ENCODE data around the gene C10orf62.

The C10orf62 gene

GRCh38 chr10:97578171-97578844 lies 11.2 kb upstream of the C10orf62 start:
- TF ChIP-seq ZFX (IDR thresholded peaks at IDR 0.05) (no peak), CTCF (conservative IDR thresholded peaks at IDR 0.05) (no peak)
- no peak overlapping the region for H3K27ac ChIP-seq

DNA sequence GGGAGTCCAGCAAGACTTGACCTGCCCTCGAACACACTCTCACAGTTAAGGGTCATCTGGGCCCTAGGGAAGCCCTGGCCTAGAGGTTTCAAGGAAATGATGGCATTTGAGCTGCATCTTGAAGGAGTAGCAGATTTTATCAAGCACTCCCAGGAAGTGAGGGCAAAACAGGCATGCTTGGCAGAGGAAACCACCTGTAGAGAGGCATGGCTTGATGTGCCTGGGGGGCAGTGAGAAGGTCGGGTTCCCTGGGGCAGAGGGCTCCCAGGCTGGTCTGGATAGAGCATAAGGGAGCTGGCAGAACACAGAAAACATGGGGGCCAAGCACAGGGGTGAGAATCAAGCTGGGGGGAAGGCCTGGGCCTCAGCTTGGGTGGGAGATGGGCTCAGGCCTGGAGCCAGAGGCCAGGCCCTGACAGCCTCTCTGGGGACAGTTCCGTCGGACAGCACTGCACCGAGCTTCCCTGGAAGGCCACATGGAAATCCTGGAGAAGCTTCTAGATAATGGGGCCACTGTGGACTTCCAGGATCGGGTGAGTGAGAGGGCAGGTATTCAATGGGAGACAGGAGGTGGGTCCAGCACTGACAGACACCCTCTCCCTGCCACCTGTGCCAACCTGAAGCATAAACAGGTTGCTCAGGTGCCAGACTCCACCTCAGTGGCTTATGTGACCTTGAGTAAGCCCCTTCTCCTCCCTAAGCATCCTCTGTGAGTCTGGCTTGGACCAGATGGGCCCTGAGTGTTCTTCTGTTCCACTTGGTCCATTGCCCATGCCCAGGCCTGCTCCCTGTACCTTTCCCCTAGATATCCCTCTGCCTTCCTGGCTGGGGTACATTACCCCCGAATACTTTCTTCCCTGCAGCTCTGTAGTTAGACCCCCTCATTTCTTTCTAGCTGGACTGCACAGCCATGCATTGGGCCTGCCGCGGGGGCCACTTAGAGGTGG lies 8.8 kb upstream of the C10orf62 start:
- no peak for TF ChIP-seq CTCF (conservative IDR thresholded peaks at IDR 0.05)
- no peak overlapping the region for H3K27ac ChIP-seq

- no peak for TF ChIP-seq ZFX (IDR thresholded peaks at IDR 0.05)
- TF ChIP-seq CTCF (conservative IDR thresholded peaks at IDR 0.05), result no peak
- no peak overlapping the region for H3K27ac ChIP-seq
Measured at GRCh38 chr10:97582169-97582568, 7.4 kb upstream of the C10orf62 start.

DNA sequence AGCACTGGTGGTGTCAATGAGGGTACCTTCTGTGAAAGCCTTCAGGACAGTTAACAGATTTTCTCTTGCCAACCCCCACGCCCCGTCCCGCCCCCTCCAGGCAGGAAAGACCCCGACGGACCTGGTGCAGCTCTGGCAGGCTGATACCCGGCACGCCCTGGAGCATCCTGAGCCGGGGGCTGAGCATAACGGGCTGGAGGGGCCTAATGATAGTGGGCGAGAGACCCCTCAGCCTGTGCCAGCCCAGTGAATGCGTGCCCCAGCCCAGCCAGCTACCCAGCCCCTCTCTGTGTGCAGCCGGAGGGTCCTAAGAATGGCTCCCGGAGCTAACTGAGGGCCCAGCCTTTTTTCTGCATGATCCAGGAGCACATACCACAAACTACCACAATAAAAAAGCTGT lies 6.0 kb upstream of the C10orf62 start:
- TF ChIP-seq CTCF (conservative IDR thresholded peaks at IDR 0.05) (no peak), ZFX (IDR thresholded peaks at IDR 0.05) (no peak)
- H3K27ac ChIP-seq, result peak overlapping the region; percentile 59

DNA sequence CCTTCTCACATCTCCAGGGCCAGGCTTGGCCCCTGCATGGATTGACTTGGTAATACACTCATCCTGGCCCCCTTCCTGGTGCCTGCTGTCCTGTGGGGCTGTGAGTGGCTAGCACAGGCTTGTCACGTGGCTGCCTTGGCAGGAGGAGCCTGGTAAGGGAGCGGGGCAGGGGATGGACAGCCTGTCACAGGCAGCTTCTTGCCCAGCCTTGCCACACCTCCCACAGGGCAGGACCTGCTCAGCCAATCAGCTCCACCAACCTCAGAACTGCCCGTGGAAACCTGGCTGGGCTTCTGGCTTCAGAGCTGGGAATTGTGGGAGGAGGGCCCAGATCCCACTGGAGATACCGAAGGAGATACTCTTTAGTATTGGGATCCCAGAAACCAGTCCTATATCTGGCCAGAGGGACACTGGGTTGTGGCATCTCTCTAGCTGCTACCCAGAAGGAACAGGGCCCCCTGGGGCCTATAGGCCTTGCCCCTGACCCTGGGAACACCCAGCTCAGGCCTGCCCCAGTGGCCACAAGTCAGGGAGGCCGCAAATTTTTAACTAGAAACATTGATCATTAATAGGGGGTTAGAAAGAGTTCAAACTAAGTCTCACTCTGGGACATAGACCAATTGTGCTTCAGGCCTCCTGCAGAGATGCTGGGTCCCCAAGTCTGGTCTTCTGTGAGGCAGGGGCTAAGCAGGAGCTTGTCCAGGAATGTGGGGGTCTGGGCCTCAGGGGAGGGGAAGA lies 5.3 kb upstream of the C10orf62 start, which contains the start of gene HOGA1:
Gene HOGA1 (plus strand): TSS at position 330 of the 738 bp plus-strand sequence. CDS start 315 bp downstream, at position 645.
- H3K27ac ChIP-seq, result peak within 1 kb of the TSS; percentile 59
- TF ChIP-seq ZFX (IDR thresholded peaks at IDR 0.05) (peak; percentile 20; the same call in 1 of the 2 replicates), CTCF (conservative IDR thresholded peaks at IDR 0.05) (no peak)

GRCh38 chr10:97584798-97585438 lies 4.6 kb upstream of the C10orf62 start:
- TF ChIP-seq ZFX (IDR thresholded peaks at IDR 0.05), result no peak; the same call in 1 of the 2 replicates
- no peak for TF ChIP-seq CTCF (conservative IDR thresholded peaks at IDR 0.05)
- peak overlapping the region; percentile 59 for H3K27ac ChIP-seq

Data from C4-2B (cell line).